GM12891 (cell line): ENCODE results near the gene DENND11.

Source experiments
- DNase-seq: peaks from one replicate; pipeline ENCODE4 v3.0.0; 2011; ENCODE audit warnings: low spot score; ENCODE audit not compliant: insufficient read length
- FAIRE-seq: peaks from 2 replicates; lab custom pipeline; 2011; peaks lifted over from hg19 to GRCh38; lab: Jason Lieb, UNC
- PAX5 ChIP-seq: IDR thresholded peaks from 2 replicates; pipeline ENCODE4 v1.6.1; 2011; ENCODE audit warnings: low read length, moderate library complexity, mild to moderate bottlenecking; ENCODE audit not compliant: insufficient read depth, severe bottlenecking
- POLR2A ChIP-seq: IDR thresholded peaks from 2 replicates; pipeline ENCODE4 v1.6.1; 2011; ENCODE audit warnings: low read depth, low read length, control low read depth
- POLR2AphosphoS5 ChIP-seq: IDR thresholded peaks from 2 replicates; pipeline ENCODE4 v1.6.1; 2011; ENCODE audit warnings: low read depth, low read length, control low read depth
- POU2F2 ChIP-seq: IDR thresholded peaks from 2 replicates; pipeline ENCODE4 v1.6.1; 2011; ENCODE audit warnings: low read depth, mild to moderate bottlenecking, control low read depth, low read length, moderate library complexity
- SPI1 ChIP-seq: IDR thresholded peaks from 2 replicates; pipeline ENCODE4 v1.6.1; 2011; ENCODE audit warnings: low read depth, low read length, control low read depth
- TAF1 ChIP-seq: IDR thresholded peaks from 2 replicates; pipeline ENCODE4 v1.6.1; 2011; ENCODE audit warnings: low read depth, low read length, control low read depth

DENND11 gene

GRCh38 chr7:141685285-141686023 lies 16.5 kb downstream of the DENND11 start:
- FAIRE-seq (no peak), DNase-seq (no peak)
- TF ChIP-seq POU2F2 = no peak
- TF ChIP-seq POLR2A = no peak
- TF ChIP-seq SPI1 = no peak
- no peak for TF ChIP-seq TAF1
- no peak for TF ChIP-seq PAX5
- no peak for TF ChIP-seq POLR2AphosphoS5

GRCh38 chr7:141679014-141679413 lies 23.0 kb downstream of the DENND11 start:
- FAIRE-seq (no peak), DNase-seq (no peak)
- TF ChIP-seq POU2F2 = no peak
- TF ChIP-seq PAX5 = no peak
- no peak for TF ChIP-seq TAF1
- no peak for TF ChIP-seq POLR2A
- no peak for TF ChIP-seq POLR2AphosphoS5
- no peak for TF ChIP-seq SPI1

- FAIRE-seq = no peak
- no peak for TF ChIP-seq SPI1
- no peak for TF ChIP-seq POLR2AphosphoS5
- no peak for TF ChIP-seq PAX5
- TF ChIP-seq POU2F2 = no peak
- no peak for TF ChIP-seq TAF1
- TF ChIP-seq POLR2A = no peak
These were observed 25.3 kb downstream of the DENND11 start for GRCh38 chr7:141676618-141677017.

DNA sequence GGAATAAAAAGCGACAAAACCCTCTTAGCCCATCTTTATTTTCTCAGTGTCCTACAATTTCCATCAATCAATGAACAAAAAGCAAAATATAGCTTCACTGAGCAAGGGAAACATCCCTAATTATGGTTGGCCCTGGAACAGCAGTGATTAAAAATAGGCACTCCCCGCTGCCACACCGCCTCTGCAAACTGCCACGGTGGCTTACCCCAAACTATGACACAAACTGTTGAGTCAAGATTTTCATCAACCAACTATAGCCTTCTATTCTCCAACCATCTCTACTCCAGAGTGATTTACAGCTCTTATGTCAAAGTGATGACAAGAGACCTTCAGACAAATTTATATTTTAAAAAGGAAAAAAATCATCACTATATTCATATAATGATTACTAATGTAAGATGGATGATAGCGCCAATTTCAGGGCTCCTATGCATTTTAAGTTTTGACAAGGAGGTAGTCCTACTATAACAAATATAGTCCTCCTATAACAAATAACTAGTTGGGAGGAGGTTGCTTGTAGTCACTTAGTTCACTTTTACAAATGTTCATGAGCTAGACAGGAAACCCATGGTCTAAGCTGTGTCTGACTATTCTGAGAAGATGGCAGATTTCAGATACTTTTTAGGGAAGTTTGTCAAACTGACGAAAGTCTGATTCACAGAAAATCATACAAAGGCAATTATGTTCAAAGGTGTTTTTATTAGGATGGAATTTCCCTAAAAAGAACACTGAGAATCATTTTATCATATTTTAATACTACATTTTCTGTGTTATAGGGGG lies 26.3 kb downstream of the DENND11 start:
- FAIRE-seq = no peak
- TF ChIP-seq TAF1 (no peak), POLR2A (no peak), SPI1 (no peak), POLR2AphosphoS5 (no peak), POU2F2 (no peak), PAX5 (no peak)
- no peak for DNase-seq

More at GRCh38 chr7:141676618-141677017, 25.3 kb downstream of the DENND11 start:
- DNase-seq = no peak

- TF ChIP-seq POU2F2 (no peak), SPI1 (no peak), POLR2A (no peak), TAF1 (no peak), PAX5 (no peak), POLR2AphosphoS5 (no peak)
- FAIRE-seq (no peak), DNase-seq (no peak)
These were observed 27.3 kb downstream of the DENND11 start for GRCh38 chr7:141674702-141675101.

- TF ChIP-seq POU2F2 (no peak), TAF1 (no peak), SPI1 (no peak), POLR2A (no peak), POLR2AphosphoS5 (no peak), PAX5 (no peak)
- FAIRE-seq (no peak), DNase-seq (no peak)
These were observed 27.7 kb downstream of the DENND11 start for GRCh38 chr7:141674171-141674671.

- TF ChIP-seq POU2F2 (no peak), PAX5 (no peak), POLR2A (no peak), POLR2AphosphoS5 (no peak), TAF1 (no peak), SPI1 (no peak)
- FAIRE-seq (no peak), DNase-seq (no peak)
These were observed 28.6 kb downstream of the DENND11 start for GRCh38 chr7:141673346-141673745.

GRCh38 chr7:141671705-141672496 lies 30.1 kb downstream of the DENND11 start:
- no peak for TF ChIP-seq POLR2AphosphoS5
- no peak for TF ChIP-seq TAF1
- no peak for TF ChIP-seq POLR2A
- no peak for TF ChIP-seq PAX5
- TF ChIP-seq POU2F2 = no peak
- no peak for TF ChIP-seq SPI1
- FAIRE-seq (no peak), DNase-seq (no peak)
